GM23338 (cell line): ENCODE results near the gene SETBP1. TPM values are rescaled to one million over a fixed set of nuclear protein-coding genes. Genes with fewer than 3 reads are reported as not detected.

Experiments
- ATAC-seq: fragments of 200-7000 bp; cut with Tn5 transposase; 3 replicates; pipeline ENCODE4 v1.9.1; 2020
- DNase-seq: peaks from one replicate; pipeline ENCODE4 v3.0.0-alpha.2; 2015; ENCODE audit warnings: low spot score
- H2AFZ ChIP-seq: fragments of 200-600 bp; sonication (generic); 2 replicates; pipeline ENCODE4 v1.8.0; 2016; ENCODE audit warnings: antibody characterized with exemption, mild to moderate bottlenecking, moderate library complexity
- H3F3A ChIP-seq: fragments of 200-600 bp; sonication (generic); replicated peaks from 2 replicates; pipeline ENCODE4 v1.8.0; 2017; ENCODE audit warnings: antibody characterized with exemption, mixed run types, low read depth
- H3K27ac ChIP-seq: fragments of 200-600 bp; sonication (generic); 2 replicates; pipeline ENCODE4 v1.6.1; 2016; ENCODE audit warnings: low read depth
- H3K27me3 ChIP-seq: fragments of 200-600 bp; sonication (generic); 2 replicates; pipeline ENCODE4 v1.8.0; 2016; ENCODE audit warnings: mild to moderate bottlenecking, mixed run types, moderate library complexity; ENCODE audit not compliant: insufficient read depth
- H3K36me3 ChIP-seq: fragments of 200-600 bp; sonication (generic); 2 replicates; pipeline ENCODE4 v1.8.0; 2016; ENCODE audit warnings: mild to moderate bottlenecking; ENCODE audit not compliant: insufficient read depth
- H3K4me1 ChIP-seq: fragments of 200-600 bp; sonication (generic); 2 replicates; pipeline ENCODE4 v1.8.0; 2016; ENCODE audit warnings: mild to moderate bottlenecking, moderate library complexity; ENCODE audit not compliant: insufficient read depth
- H3K4me2 ChIP-seq: fragments of 200-600 bp; sonication (generic); 2 replicates; pipeline ENCODE4 v1.7.1; 2017; ENCODE audit warnings: mixed run types
- H3K4me3 ChIP-seq: fragments of 200-600 bp; sonication (generic); 2 replicates; pipeline ENCODE4 v1.6.1; 2016; ENCODE audit warnings: mixed run types
- H3K79me2 ChIP-seq: fragments of 200-600 bp; sonication (generic); replicated peaks from 2 replicates; pipeline ENCODE4 v1.8.0; 2017; ENCODE audit warnings: mild to moderate bottlenecking; ENCODE audit not compliant: insufficient read depth
- H3K9me2 ChIP-seq: fragments of 200-600 bp; sonication (generic); 2 replicates; pipeline ENCODE4 v1.8.0; 2017; ENCODE audit not compliant: insufficient read depth
- H4K20me1 ChIP-seq: fragments of 200-600 bp; sonication (generic); replicated peaks from 2 replicates; pipeline ENCODE4 v1.8.0; 2017; ENCODE audit warnings: mild to moderate bottlenecking; ENCODE audit not compliant: insufficient read depth
- H3K27ac Mint-ChIP-seq: 2 replicates; pipeline ENCODE4 v1.8.0; 2020; ENCODE audit warnings: inconsistent platforms, mild to moderate bottlenecking, moderate library complexity, mixed read lengths
- H3K27me3 Mint-ChIP-seq: 3 replicates; pipeline ENCODE4 v1.8.0; 2022; ENCODE audit warnings: low read depth, mild to moderate bottlenecking, moderate library complexity, mixed read lengths, inconsistent platforms; ENCODE audit not compliant: insufficient read depth, poor library complexity
- H3K36me3 Mint-ChIP-seq: 3 replicates; pipeline ENCODE4 v1.8.0; 2021; ENCODE audit warnings: low read depth, mild to moderate bottlenecking, inconsistent platforms, moderate library complexity, mixed read lengths
- H3K4me1 Mint-ChIP-seq: 3 replicates; pipeline ENCODE4 v1.8.0; 2020; ENCODE audit warnings: mild to moderate bottlenecking, inconsistent platforms, mixed read lengths
- H3K4me3 Mint-ChIP-seq: 3 replicates; pipeline ENCODE4 v1.8.0; 2021; ENCODE audit warnings: moderate library complexity, mild to moderate bottlenecking, inconsistent platforms, mixed read lengths
- H3K9me3 Mint-ChIP-seq: 3 replicates; pipeline ENCODE4 v1.8.0; 2020; ENCODE audit warnings: moderate library complexity, mild to moderate bottlenecking, inconsistent platforms, mixed read lengths
- CREB1 ChIP-seq: fragments of 250-450 bp; sonication (Bioruptor Pico); IDR thresholded peaks from 2 replicates; pipeline ENCODE4 v1.5.0; 2020; ENCODE audit warnings: low read depth, mild to moderate bottlenecking, moderate library complexity
- ETS1 ChIP-seq: IDR thresholded peaks from 2 replicates; pipeline ENCODE4 v1.6.1; 2016; ENCODE audit warnings: antibody characterized with exemption
- EZH2 ChIP-seq: fragments of 200-600 bp; sonication (generic); IDR thresholded peaks from one replicate; pipeline ENCODE4 v1.8.0; 2017; ENCODE audit warnings: antibody characterized with exemption, mild to moderate bottlenecking, low read depth; ENCODE audit not compliant: unreplicated experiment
- EZH2phosphoT487 ChIP-seq: fragments of 200-600 bp; sonication (generic); IDR thresholded peaks from one replicate; pipeline ENCODE4 v1.8.1; 2018; ENCODE audit warnings: antibody characterized with exemption; ENCODE audit not compliant: unreplicated experiment
- JUNB ChIP-seq: IDR thresholded peaks from one replicate; pipeline ENCODE4 v1.6.1; 2016; ENCODE audit warnings: antibody characterized with exemption; ENCODE audit not compliant: unreplicated experiment
- NANOG ChIP-seq: IDR thresholded peaks from 2 replicates; pipeline ENCODE4 v1.6.1; 2016; ENCODE audit warnings: antibody characterized with exemption, borderline replicate concordance
- POLR2AphosphoS5 ChIP-seq: IDR thresholded peaks from 2 replicates; pipeline ENCODE4 v1.6.1; 2016; ENCODE audit warnings: antibody characterized with exemption, low read depth
- ZNF114 ChIP-seq: fragments of 250-450 bp; sonication (Bioruptor Pico); IDR thresholded peaks from 2 replicates; pipeline ENCODE4 v1.5.0; 2020; ENCODE audit warnings: mild to moderate bottlenecking, moderate library complexity
- ZNF331 ChIP-seq: fragments of 250-450 bp; sonication (Bioruptor Pico); IDR thresholded peaks from 2 replicates; pipeline ENCODE4 v1.5.0; 2020; ENCODE audit warnings: low read depth, mild to moderate bottlenecking, moderate library complexity
- polyA plus RNA-seq: library from polyadenylated mRNA; unstranded; fragments of >200 nt; fragmentation: Nextera tagmentation; extraction: Ambion mirVana; gene quantifications from 2 replicates; pipeline ENCODE4 v1.2.1, GENCODE V29; 2016
- total RNA-seq: library from RNA; depleted of rRNA; stranded (reverse); fragments of >200 nt; shearing (Covaris generic); gene quantifications from 2 replicates; pipeline ENCODE4 v1.2.3, GENCODE V29; 2014
- TF ChIP-seq, protein P1 (sequence below), 2 experiments: fragments of 200-600 bp in 1 of 2; sonication (generic) in 1 of 2; conservative IDR thresholded peaks; 2 replicates each; pipeline versions ENCODE4 v1.5.1 to v1.6.1; 2016 to 2017; ENCODE audit warnings: antibody characterized with exemption in 2 of 2, low read depth in 2 of 2, mild to moderate bottlenecking in 2 of 2, moderate library complexity in 1 of 2
- TF ChIP-seq, protein P2 (sequence below): IDR thresholded peaks from one replicate; pipeline ENCODE4 v1.6.1; 2018; ENCODE audit warnings: antibody characterized with exemption; ENCODE audit not compliant: unreplicated experiment

The SETBP1 gene
- total and polyA plus RNA-seq, 2 experiments from 2014 or later: 1.6 to 5.5 TPM

DNA sequence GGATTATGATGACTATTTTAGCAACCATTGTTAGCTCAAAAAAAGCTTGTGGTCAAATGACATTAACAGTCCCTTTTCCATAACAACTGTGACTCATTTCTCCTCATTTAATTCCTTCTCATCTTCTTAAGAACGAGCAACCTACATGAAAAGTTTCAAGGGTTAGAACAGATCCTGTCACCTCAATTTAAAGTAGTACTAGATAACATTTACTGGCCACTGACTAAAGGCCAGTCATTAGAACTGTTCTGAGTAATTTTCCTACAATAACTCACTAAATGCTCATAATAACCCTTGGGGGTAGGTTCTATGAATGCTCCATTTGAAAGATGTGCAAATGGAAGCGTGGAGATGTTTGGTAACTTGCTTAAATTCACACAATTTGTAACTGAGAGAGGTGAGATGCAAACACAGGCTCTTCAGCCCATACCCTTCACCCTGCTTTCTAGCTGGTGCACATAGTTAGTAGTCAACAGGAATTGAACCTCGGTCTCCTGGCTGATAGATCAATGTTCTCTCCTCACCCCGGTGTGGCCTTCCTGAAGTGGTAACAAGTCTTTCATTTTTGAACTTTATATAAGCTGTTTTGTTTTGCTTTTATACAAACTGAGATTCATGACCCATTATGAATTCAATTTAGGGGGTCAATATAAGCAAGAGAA, 212.5 kb downstream of the SETBP1 start (continued):
- TF ChIP-seq, protein P1, sequence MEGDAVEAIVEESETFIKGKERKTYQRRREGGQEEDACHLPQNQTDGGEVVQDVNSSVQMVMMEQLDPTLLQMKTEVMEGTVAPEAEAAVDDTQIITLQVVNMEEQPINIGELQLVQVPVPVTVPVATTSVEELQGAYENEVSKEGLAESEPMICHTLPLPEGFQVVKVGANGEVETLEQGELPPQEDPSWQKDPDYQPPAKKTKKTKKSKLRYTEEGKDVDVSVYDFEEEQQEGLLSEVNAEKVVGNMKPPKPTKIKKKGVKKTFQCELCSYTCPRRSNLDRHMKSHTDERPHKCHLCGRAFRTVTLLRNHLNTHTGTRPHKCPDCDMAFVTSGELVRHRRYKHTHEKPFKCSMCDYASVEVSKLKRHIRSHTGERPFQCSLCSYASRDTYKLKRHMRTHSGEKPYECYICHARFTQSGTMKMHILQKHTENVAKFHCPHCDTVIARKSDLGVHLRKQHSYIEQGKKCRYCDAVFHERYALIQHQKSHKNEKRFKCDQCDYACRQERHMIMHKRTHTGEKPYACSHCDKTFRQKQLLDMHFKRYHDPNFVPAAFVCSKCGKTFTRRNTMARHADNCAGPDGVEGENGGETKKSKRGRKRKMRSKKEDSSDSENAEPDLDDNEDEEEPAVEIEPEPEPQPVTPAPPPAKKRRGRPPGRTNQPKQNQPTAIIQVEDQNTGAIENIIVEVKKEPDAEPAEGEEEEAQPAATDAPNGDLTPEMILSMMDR (conservative IDR thresholded peaks at IDR 0.05; ENCODE audit: low read depth in 2 of 2): no peak
- TF ChIP-seq ZNF331 (no peak), EZH2 (no peak)

DNA sequence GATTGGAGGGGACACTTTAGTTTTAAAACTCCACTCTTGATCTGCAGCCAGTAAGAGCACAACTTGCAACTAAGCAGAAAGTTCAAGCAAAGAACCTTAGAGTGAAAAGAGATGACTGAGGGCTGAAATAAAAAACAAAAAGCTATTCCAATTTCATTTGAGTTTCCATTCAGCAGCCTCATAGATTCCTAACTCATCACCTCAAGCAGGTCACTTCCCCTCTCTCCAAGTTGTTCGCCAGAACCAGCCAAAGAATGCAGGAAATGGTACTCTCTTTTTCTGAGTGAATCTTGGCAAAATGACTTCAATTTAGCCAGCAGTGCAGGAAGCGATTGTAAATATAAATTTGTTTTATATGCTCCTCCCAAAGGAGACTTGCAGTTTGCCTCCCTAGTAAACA, 213.3 kb downstream of the SETBP1 start:
- Mint-ChIP-seq H3K4me3 (no peak overlapping the region), H3K4me1 (peaks cover 11% of the 10 kb centered on the region), H3K27ac (no peak overlapping the region), H3K9me3 (peaks cover 13% of the 10 kb centered on the region), H3K27me3 (no peaks in the 10 kb centered on the region), H3K36me3 (peaks cover 16% of the 10 kb centered on the region)
- Histone ChIP-seq H4K20me1 (no peaks in the 10 kb centered on the region), H3K27ac (no peak overlapping the region), H3K9me2 (peaks cover 6% of the 10 kb centered on the region; the same call in 1 of the 2 replicates), H3K27me3 (no peaks in the 10 kb centered on the region), H3K4me3 (no peak overlapping the region), H3K4me1 (no peaks in the 10 kb centered on the region), H3K79me2 (no peaks in the 10 kb centered on the region), H3K36me3 (peaks cover 6% of the 10 kb centered on the region), H2AFZ (no peak overlapping the region), H3F3A (no peaks in the 10 kb centered on the region), H3K4me2 (no peak overlapping the region)
- DNase-seq (no peak), ATAC-seq (no peak)
- no peak for TF ChIP-seq EZH2
- TF ChIP-seq ZNF114 (CRISPR knock-in tag): no peak
- TF ChIP-seq EZH2phosphoT487: no peak
- TF ChIP-seq NANOG: no peak
- no peak for TF ChIP-seq ZNF331
- TF ChIP-seq POLR2AphosphoS5: no peak
- TF ChIP-seq CREB1 (CRISPR knock-in tag): no peak
- TF ChIP-seq, protein P2, sequence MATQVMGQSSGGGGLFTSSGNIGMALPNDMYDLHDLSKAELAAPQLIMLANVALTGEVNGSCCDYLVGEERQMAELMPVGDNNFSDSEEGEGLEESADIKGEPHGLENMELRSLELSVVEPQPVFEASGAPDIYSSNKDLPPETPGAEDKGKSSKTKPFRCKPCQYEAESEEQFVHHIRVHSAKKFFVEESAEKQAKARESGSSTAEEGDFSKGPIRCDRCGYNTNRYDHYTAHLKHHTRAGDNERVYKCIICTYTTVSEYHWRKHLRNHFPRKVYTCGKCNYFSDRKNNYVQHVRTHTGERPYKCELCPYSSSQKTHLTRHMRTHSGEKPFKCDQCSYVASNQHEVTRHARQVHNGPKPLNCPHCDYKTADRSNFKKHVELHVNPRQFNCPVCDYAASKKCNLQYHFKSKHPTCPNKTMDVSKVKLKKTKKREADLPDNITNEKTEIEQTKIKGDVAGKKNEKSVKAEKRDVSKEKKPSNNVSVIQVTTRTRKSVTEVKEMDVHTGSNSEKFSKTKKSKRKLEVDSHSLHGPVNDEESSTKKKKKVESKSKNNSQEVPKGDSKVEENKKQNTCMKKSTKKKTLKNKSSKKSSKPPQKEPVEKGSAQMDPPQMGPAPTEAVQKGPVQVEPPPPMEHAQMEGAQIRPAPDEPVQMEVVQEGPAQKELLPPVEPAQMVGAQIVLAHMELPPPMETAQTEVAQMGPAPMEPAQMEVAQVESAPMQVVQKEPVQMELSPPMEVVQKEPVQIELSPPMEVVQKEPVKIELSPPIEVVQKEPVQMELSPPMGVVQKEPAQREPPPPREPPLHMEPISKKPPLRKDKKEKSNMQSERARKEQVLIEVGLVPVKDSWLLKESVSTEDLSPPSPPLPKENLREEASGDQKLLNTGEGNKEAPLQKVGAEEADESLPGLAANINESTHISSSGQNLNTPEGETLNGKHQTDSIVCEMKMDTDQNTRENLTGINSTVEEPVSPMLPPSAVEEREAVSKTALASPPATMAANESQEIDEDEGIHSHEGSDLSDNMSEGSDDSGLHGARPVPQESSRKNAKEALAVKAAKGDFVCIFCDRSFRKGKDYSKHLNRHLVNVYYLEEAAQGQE: no peak
- TF ChIP-seq, protein P1 (conservative IDR thresholded peaks at IDR 0.05; ENCODE audit: low read depth in 2 of 2): no peak
- TF ChIP-seq ETS1: no peak
- TF ChIP-seq JUNB: no peak
